NCI-H82 treated with DMSO at 0.1 percent for 48 hours (cell line): ENCODE results near the gene TEKT4.
A peak's percentile ranks its signal among the peaks of the same experiment; 100 is the strongest.
"Not testable (repeated sequence)": the region's sequence is repeated elsewhere in the genome, so short reads cannot be mapped to it uniquely, and the experiment has no call there.

ENCODE experiments used
- DNase-seq: peaks from one replicate; lab custom pipeline; 2025; ENCODE audit not compliant: unreplicated experiment; lab: John Stamatoyannopoulos, UW

The TEKT4 gene, protein sequence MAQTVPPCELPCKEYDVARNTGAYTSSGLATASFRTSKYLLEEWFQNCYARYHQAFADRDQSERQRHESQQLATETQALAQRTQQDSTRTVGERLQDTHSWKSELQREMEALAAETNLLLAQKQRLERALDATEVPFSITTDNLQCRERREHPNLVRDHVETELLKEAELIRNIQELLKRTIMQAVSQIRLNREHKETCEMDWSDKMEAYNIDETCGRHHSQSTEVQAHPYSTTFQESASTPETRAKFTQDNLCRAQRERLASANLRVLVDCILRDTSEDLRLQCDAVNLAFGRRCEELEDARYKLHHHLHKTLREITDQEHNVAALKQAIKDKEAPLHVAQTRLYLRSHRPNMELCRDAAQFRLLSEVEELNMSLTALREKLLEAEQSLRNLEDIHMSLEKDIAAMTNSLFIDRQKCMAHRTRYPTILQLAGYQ

DNA sequence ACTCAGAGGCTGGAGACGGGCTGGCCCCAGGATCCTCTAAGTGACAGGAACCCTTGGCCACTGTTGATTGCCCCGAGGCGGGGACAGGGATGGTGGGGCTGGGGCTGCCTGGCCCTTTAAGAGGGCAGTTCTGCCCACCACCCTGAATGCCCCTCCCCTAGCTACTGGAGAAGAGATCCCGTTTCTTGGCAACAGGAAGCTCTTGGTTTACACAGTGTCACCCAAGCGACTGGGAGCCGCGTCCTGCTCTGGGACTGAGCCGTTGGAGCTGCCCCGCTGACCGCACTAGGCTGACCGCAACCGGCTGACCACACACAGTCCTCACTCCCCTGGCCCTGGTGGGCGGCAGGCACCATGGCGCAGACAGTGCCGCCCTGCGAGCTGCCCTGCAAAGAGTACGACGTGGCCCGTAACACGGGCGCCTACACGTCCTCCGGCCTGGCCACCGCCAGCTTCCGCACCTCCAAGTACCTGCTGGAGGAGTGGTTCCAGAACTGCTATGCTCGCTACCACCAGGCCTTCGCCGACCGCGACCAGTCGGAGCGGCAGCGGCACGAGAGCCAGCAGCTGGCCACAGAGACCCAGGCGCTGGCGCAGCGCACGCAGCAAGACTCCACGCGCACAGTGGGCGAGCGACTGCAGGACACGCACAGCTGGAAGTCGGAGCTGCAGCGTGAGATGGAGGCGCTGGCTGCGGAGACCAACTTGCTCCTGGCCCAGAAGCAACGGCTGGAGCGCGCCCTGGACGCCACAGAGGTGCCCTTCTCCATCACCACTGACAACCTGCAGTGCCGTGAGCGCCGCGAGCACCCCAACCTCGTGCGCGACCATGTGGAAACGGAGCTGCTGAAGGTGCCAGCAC, at the start of gene TEKT4:
TEKT4 (plus strand) TSS at position 205 of the 862 bp plus-strand sequence; CDS start at position 355, 150 bp downstream.
- no peak for DNase-seq

DNA sequence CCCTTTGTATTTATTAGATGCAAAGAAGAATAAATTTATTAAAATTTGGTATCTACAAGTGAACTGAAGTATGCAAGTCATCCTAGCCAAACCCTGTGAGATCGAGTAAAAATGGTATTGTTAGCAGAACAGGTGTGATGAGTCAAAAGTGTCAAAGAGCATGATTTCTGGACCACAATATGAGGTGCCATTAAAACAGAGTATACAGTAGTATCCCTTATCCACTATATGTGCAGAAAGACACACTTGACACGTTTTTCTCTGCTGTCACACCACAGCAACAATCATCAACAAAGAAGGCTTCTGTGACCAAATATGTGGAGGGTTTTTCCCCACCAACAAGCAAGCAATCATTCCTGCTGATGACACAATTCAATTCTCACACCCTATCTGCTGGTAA, 32.0 kb upstream of the TEKT4 start:
- DNase-seq: not testable (repeated sequence)

DNA sequence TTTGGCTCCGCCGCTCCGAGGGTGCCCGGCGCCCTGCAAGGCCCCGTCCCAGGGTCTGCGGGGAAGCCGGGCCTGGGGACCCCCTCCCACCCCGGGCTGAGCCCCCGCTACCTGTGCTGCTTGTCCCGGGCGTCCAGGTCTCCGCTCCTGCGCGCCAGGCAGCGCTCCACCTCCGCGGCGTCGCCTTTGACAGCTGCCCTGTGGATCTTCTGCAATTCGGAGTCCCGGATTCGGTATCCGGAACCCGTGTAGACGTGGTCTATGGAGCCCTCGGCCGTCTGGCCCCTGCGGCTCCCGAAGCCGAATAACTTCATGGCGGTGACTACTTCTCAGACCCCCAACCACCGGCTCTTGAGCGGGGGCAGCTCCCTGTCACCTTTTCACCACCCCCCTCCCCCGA, 14.4 kb upstream of the TEKT4 start:
- DNase-seq: not testable (repeated sequence)

DNA sequence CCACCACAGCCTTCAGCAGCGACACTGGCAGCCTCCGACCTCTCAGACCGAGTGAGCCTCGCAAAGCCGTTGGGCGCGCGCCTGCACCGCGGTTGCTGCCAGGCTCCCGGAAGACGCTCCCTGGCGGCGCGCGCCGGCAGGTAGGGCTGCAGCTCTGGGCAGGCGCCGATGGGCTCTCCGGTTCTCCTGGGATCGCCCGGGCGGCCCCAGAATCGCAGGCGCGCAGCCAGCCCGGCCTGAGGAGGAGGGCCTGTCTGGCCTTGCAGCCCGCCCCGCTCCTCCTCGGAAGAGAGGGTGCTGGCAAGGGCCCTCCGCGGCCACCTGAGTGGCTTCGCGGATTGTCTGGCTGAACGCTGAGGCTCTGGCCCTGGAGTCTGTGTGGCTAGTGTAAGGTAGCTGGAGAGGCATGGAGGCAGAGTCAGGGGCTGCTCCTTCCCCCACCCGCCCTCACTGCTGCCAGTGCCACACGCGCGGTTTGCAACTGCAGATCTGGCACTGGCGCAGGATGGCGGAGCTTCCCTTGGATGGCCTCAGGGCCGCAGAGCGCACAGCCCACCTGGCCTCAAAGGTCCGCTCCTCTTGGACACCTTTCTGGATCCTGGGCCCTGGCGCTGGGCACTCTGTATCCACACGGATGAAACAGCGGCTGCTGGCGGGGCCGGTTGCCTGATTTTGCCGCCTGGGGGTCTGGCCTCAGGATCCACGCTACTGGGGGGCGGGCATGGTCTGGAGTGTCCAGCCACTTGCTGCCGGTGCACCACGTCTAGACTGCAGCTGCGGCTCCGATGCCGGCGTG, 13.7 kb upstream of the TEKT4 start:
- DNase-seq: not testable (repeated sequence)

DNA sequence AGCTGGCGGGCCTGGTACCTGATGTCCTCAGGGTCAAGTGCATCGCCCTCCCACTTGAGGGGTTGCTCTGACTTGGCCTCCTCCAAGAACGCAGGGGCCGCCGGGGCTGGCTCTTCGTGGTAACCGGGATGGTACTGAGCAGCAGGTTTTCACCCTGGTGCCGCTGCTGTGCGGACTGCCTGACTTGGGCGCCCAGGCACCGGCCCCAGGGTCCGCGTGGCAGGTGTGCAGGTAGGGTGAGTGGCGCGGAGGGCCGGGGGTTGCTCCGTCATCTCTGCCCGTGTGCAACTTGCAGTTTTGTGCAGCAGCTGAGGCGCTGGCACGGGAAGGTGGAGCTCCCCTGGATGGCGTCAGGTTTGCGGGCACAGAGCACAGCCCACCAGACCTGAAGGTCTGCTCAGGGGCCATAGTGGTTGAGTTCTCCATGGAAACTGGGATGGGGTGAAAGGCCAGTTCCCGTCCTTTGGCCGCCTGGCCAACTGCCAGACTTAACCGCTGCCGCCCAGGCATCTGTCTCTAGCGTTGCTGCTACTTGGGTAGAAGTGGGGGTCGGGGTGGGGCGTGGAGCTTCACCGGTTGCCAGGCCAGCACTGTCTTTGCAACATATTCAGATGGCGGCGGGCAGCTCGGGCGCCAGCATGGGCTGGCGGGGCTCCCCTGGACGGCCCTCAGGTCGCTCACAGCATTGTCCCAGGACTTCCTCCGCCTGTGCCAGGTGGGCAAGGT, 12.9 kb upstream of the TEKT4 start:
- DNase-seq: not testable (repeated sequence)

DNA sequence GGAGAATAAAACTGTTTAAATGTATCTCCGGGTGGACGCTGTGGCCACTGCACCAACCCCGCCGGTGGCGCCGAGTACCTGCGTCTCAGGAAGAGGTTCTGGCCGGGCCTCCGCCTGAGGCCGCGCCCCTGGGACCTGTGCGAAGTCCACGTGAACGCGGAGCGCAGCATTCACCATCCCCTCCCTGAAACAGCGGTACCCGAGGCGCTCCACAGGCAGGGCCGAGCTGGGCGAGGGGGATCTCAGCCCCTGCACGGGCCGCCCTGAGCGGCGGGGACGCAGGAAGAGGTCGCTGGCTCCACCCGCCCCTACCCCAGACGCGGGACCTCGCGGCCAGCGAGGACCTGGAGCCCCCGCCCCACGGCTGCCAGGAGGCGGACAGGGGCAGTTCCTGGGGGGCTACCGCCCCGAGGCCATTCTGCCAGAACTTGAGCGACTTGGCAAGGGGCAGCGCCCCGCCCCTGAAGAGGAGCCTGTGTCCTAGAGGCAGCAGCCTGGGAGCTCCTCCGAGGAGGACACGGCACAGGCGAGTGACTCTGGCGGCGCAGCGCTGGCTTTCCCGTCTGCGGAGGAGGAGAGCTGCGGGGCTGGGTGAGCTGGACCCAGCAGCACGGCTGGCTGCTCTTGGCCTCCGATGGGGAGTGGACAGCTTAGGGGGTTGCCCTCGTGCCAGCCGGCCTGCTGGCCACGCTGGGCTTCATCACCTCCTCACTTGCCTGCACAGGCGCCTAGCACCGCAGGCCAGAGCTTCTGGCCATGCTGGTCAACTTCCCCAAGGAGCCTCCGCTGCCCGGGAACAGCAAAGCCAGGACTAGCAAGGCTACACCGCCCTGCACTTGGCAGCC, 9.7 kb upstream of the TEKT4 start:
- DNase-seq: no peak

DNA sequence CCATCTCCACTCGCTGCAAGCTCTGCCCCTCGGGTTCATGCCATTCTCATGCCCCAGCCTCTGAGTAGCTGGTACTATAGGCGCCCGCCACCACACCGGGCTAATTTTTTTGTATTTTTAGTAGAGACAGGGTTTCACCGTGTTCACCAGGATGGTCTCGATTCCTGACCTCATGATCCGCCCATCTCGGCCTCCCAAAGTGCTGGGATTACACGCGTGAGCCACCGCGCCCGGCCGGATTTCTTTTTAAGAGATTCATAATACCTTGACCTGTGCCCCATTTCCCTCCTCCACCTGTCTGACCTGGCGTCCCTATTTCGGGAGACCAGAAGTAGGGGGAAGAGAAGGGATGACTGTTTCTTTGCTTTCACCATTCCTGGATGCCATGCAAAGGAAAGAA, 8.3 kb upstream of the TEKT4 start:
- not testable (repeated sequence) for DNase-seq

DNA sequence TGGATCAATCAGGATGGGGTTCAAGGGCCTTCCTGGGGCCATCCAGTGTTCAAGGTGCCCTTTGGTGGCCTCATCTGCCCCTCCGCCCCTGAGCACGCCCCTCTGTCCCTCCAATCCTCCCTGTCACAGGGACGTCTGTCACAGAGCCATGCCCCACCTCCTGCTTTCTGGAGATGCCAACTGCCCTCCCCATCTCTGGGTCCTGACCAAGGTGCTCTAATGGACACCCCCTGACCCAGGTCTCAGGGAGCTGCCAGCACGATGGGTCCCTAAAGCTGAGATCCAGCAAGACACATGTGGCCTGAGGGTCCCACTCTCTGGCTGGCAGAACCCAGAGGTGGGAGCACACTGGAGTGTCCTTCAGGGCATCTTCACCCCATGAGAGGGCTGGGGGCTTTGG, 2.1 kb upstream of the TEKT4 start:
- DNase-seq: no peak

DNA sequence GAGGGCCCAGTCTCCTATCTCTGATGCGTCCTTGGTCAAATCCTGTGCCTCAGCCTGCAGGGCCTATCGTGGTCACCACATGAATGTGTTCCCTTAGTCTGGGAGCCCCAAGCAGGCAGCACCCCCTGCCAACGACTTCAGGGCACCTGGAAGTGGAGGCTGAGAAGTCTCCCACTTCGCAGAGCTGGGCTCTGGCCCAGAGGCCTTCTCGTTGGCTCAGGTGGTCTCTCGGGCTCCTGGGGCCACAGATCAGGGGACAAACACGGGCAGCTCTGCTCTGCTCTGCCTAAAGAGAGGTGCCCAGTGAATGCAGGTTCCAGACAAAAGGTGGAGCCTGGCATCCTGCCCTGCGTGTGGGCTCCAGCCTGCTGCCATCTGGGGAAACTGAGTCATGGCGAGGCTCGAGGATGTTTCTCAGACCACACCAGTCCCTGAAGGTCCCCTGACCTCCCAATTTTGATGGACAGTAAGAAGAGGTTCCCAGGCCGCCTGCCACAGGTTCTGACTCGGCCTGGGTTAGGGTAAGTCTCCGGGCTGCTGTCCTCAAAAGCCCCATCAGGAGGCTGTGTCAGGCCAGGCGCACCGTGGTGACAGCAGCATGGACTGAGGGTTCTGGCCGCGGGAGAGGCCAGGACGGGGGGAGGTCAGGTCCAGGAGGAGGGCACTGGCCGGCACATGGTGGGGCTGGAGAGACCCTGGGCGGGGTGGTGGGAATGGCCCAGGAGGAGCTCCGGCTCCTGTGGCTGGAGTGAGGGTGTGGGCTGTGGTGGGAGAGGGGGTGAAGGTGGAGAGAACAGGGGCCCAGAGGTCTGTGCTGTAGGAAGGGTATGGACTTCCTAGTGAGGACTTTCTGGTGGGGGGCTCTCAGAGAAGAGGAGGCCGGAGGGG, 1.4 kb upstream of the TEKT4 start:
- DNase-seq: no peak

DNA sequence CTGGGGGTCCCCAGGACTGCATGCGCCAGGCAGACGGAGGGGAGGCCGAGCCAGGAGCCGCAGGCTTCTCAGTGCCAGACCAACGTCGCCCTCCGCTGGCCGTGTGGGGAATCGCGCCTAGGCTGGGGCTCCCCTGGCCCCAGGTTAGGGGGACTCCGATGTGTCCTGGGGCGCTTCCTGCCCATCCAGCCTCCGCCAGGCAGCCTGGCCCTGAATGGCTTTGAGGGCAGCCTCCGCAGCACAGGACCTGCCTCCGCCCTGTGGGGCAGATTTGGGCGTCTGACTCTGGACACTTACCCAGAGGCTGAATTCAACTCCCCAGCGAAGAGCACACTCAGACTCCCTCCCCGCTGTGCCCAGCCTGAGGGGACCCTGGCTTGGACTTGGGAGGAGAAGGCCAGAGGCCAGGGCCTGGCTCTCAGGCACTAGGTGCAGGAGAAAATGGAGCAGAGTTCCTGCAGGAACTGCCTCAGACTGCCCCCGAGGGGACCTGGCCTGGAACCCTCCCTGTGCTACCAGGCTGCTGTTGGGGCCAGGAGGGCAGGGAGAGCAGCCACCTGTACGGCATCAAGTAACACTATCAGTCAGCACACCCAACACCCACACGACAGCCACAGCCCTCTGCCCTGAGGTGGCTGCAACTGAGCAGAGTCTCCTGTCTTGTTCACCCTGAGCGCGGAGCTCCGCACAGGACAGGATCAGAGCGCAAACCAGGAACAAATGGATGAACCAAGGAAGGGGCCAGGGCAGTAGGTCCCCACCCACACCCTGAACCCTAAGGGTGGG, 597 bp upstream of the TEKT4 start:
- no peak for DNase-seq

DNA sequence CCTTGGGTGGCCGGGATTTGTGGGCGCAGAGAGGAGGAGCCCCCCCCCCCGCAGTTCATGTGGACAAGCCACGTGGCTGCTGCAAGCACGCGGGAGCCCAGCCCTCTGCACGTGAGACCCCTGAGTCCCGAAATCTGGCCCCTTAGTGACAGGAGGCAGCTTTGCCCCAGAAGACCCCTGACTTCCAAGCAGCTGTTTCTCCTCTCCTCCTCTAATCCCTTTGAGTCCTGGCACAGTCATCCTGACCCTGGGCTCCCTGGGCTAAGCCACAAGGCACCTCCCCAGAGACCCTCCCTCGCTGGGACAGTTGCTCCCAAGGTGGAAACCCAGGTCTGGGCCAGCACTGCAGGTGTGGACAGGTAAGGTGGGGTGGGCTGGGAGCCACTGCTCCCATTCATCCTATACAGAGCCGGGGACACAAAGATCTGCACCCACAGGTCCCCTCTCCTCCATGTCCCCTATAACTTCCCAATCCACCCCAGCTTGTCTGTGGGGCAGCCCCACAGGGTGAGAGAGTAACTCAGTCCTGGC, 923 bp downstream of the TEKT4 start:
- no peak for DNase-seq

DNA sequence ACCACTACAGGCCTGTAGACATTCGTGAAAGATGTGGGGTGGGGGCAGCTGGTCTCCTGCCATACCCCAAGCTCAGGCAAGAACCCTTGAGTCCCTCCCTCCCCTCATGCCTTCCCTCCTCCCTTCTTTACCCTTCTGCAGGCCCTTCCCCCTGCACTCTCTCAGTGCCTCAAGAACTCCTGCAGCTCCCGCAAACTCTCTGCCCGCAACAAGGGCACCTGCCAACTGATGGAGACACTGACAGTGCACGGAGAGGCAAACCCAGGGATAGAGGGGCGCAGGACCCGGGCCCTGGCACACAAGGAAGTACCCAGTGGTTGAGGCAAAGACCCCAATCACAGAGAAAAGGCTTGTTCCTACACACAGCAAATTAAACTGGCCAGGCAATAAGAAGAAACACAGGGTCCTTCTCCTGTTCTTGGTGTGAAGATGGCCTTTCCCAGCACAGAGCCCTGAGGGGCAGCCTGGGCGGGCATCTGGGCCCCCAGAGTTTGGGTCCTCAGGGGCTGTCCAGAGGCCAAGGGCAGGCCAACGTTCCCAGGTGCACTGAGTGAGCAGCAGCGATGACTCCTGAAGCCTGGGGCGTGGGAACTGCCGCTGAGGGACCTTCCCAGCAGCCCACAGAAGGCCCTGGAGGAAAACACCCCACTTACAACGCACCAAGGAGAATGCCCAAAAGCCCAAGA, 1.6 kb downstream of the TEKT4 start:
- no peak for DNase-seq

DNA sequence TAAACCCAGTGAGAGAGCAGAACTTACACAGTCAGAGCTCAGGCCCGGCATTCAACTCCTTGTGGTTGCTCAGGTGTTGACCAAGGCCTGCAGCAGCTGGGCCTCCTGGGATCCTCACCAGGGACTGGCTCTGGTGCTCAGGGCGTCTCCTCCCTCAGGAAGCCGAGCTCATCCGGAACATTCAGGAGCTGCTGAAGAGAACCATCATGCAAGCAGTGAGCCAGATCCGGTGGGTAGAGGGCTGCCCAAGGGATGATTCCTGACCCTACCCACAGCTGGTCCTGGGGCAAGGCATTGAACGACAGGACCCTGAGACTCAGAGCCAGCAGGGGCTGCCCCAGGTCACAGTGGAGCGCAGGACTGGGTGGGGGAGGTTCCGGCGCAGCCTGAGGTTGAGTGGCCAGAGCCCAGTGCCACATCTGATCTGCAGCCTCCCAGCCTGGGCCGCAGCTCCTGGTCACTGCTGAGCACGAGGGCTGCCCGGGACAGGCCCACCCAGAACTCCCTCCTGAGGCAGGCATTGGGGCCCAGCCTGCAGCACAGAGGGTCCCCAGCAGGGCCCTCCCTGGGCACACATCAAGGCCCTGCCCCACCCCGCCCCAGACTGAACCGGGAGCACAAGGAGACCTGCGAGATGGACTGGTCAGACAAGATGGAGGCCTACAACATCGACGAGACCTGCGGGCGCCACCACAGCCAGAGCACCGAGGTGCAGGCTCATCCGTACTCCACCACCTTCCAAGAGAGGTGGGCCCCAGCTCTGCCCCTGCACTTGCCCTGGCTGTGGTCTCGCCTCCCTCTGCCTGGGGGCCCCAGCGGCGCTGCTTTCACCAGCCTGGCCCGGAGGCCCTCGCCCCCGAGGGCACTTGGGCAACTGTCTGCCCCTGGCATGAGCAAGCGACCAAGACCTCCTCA, 2.4 kb downstream of the TEKT4 start:
- DNase-seq: no peak

DNA sequence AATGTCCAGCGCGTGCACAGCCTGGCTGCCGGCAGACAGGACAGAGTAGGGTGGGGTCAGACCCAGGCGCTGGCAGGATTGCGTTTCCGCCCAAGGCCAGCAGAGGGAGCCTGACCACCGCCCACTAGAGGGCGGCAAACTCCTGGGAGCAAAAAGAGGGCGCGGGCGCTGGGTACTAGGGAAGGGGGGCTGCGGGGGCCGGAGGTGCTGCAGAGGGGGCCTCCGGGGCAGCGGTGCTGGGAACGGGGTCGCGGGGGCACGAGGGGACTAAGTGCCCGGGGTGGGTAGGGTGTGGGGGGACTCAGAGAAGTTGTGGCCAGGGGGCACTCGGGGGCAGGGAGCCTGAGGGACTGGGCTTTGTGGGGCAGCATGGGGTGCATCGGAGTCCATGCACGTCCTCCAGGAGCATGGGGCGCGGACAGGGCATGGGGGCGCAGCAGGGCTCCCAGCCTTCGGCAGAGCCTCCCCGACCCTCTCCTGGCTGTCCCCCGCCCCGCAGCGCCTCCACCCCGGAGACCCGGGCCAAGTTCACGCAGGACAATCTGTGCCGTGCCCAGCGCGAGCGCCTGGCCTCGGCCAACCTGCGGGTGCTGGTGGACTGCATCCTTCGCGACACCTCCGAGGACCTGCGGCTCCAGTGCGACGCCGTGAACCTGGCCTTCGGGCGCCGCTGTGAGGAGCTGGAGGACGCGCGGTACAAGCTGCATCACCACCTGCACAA, 3.2 kb downstream of the TEKT4 start:
- peak; percentile 17 for DNase-seq

DNA sequence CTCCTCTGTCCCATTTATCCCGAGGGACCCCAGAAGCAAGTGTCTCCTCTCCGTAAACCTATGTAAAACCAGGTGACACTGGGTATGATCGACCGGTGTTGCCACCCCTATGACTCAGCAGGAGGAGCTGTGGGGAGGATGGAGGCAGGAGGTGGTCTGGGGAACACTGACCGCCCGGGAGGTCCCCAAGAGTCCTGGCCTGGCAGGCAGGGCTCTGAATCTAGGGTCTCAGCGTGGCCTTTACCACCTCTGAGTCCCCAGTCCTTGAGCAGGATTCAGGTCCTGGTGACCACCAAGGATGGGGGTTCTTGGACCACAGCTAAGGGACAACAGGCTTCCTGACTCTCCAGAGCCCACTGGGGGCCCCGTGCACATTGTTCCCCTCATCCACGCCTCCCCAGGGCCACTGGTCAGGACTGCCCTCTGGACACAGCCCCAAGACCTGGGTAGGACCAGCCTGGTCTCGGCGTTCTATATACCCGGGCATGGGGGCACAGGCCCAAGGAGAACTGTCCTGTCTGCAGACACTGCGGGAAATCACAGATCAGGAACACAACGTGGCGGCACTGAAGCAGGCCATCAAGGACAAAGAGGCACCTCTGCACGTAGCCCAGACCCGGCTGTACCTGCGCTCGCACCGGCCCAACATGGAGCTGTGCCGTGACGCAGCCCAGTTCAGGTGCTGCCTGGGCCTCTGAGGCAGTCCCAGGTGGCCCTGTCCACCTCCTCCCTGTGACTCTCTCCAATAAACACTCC, 4.0 kb downstream of the TEKT4 start:
- no peak for DNase-seq
